ENCODE results near the gene KCNE3.
A peak's percentile ranks its signal among the peaks of the same experiment; 100 is the strongest.

KCNE3 gene

DNA sequence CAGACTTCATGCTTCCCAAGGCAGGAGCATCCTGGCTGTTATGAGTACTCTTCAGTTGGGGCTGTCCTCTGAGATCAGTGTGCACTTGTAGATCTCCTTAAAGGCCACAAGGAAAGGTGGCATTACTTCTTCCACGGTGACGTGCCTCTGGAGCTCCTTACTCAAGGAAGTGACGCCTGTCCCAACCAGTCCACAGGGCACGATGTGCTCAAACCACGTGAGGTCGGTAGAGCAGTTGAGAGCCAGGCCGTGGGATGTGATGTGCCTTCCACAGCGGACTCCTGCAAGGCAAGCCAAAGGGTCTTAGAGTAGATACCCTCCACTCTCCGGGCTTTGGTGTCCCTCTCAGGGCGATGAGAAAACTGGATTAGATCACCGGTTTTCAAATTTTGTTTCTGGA is 24.7 kb upstream of the KCNE3 start:
- no peak overlapping the region for H3K4ac ChIP-seq (ENCODE audit: low read depth, low read length)
- H2AK5ac ChIP-seq (ENCODE audit: low read length) = no peak overlapping the region
- H3K79me2 ChIP-seq (ENCODE audit: control insufficient read depth, insufficient read depth, low read length, poor library complexity) = peaks cover 4% of the 10 kb centered on the region
- no peak overlapping the region for H2AFZ ChIP-seq (ENCODE audit: insufficient read depth, low read length, poor library complexity)
- H3K4me1 ChIP-seq (ENCODE audit: control insufficient read depth in 1 of 2, insufficient read depth in 2 of 2, low read length in 2 of 2) = peaks cover 5 to 8% of the 10 kb centered on the region in 2 experiments
- H3K4me3 ChIP-seq (ENCODE audit: low read depth, low read length) = no peak overlapping the region
- no peak overlapping the region for H3K14ac ChIP-seq (ENCODE audit: low read length)
- H3K4me2 ChIP-seq (ENCODE audit: low read length) = no peak overlapping the region
- DNase-seq = no peak
- no CpG with 5 or more reads among the region's 11 CpGs for WGBS (ENCODE audit: extremely low coverage, insufficient coverage, insufficient read length)
- H3K23ac ChIP-seq (ENCODE audit: low read length) = no peak overlapping the region
- no peaks in the 10 kb centered on the region for H3K9me3 ChIP-seq (ENCODE audit: insufficient read depth, low read depth, low read length)
- no peak overlapping the region for H2BK12ac ChIP-seq (ENCODE audit: low read length)
- H4K91ac ChIP-seq (ENCODE audit: low read depth, low read length) = peak overlapping the region; percentile 10
- peaks cover 6% of the 10 kb centered on the region for H3K79me1 ChIP-seq (ENCODE audit: low read length)
- no peak overlapping the region for H3K18ac ChIP-seq (ENCODE audit: low read length)
- no peak overlapping the region for H4K8ac ChIP-seq (ENCODE audit: low read depth, low read length)
- no peak overlapping the region for H2BK5ac ChIP-seq (ENCODE audit: low read depth, low read length, poor library complexity)
- H3K9ac ChIP-seq (ENCODE audit: low read length) = no peak overlapping the region
- no peak overlapping the region for H2BK120ac ChIP-seq (ENCODE audit: insufficient read depth, low read length, poor library complexity)
- H3K27ac ChIP-seq (ENCODE audit: low read depth, low read length) = peak overlapping the region; percentile 0
- no peak overlapping the region for H4K12ac ChIP-seq (ENCODE audit: low read depth, low read length)
- H3K27me3 ChIP-seq (ENCODE audit: insufficient read depth, low read length) = no peaks in the 10 kb centered on the region
- H3K36me3 ChIP-seq (ENCODE audit: control insufficient read depth in 1 of 2, insufficient read depth in 2 of 2, low read length in 2 of 2) = no peaks in the 10 kb centered on the region

DNA sequence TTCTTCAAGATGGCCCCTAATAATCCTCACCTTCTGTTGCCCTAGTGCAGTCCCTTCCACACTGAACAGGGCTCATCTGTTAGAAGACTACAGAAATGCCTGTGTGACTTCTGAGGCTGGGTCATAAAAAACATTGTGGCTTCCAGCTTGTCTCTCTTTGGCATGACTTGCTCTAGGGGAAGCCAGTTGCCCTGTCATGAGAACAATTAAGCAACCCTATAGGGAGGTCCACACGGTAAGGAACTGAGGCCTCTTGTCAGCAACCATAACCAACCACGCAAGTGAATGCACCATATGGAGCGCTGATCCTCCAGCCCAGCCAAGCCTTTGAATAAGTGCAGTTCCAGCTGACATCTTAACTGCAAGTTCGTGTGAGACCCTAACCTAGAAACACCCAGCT is 23.6 kb upstream of the KCNE3 start:
- WGBS (ENCODE audit: extremely low coverage, insufficient coverage, insufficient read length) = no CpG with 5 or more reads among the region's 4 CpGs

DNA sequence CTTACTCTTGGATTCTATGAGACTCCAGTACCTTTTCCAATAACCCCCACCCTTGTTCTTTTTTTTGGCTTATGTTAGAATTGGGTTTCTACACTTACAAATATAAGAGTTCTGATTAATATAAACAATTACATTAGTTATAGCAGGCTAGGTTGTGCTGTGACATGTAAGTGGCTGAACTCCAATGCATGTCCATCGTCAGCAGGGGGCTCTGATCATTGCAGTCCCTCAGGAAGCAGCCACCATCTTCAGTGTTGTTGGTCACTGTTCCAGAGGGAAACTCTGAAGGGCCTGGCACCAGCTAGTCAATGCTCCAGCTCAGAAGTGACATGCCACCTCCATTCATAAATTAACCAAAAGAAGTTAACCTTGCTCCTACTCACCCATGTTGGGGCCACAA is 20.5 kb upstream of the KCNE3 start:
- Histone ChIP-seq H4K8ac (ENCODE audit: low read depth, low read length) (no peak overlapping the region), H3K27me3 (ENCODE audit: insufficient read depth, low read length) (no peaks in the 10 kb centered on the region), H3K36me3 (ENCODE audit: control insufficient read depth in 1 of 2, insufficient read depth in 2 of 2, low read length in 2 of 2) (no peaks in the 10 kb centered on the region), H2AK5ac (ENCODE audit: low read length) (no peak overlapping the region), H2BK5ac (ENCODE audit: low read depth, low read length, poor library complexity) (no peak overlapping the region), H3K4ac (ENCODE audit: low read depth, low read length) (no peak overlapping the region), H3K18ac (ENCODE audit: low read length) (no peak overlapping the region), H3K79me2 (ENCODE audit: control insufficient read depth, insufficient read depth, low read length, poor library complexity) (no peaks in the 10 kb centered on the region), H3K9ac (ENCODE audit: low read length) (no peak overlapping the region), H3K23ac (ENCODE audit: low read length) (no peak overlapping the region), H2BK12ac (ENCODE audit: low read length) (no peak overlapping the region), H2AFZ (ENCODE audit: insufficient read depth, low read length, poor library complexity) (no peak overlapping the region), H4K12ac (ENCODE audit: low read depth, low read length) (no peak overlapping the region), H4K91ac (ENCODE audit: low read depth, low read length) (peak overlapping the region; percentile 28), H3K4me1 (ENCODE audit: control insufficient read depth in 1 of 2, insufficient read depth in 2 of 2, low read length in 2 of 2) (peaks cover 5% of the 10 kb centered on the region in 2 experiments), H3K4me2 (ENCODE audit: low read length) (no peak overlapping the region), H3K9me3 (ENCODE audit: insufficient read depth, low read depth, low read length) (no peaks in the 10 kb centered on the region), H3K14ac (ENCODE audit: low read length) (no peak overlapping the region), H3K27ac (ENCODE audit: low read depth, low read length) (no peak overlapping the region), H3K4me3 (ENCODE audit: low read depth, low read length) (no peak overlapping the region), H2BK120ac (ENCODE audit: insufficient read depth, low read length, poor library complexity) (no peak overlapping the region), H3K79me1 (ENCODE audit: low read length) (peaks cover 2% of the 10 kb centered on the region)
- WGBS (ENCODE audit: extremely low coverage, insufficient coverage, insufficient read length) = no CpG with 5 or more reads among the region's 1 CpG
- peak; percentile 27 to 58 for DNase-seq

More for the DNA sequence above, 23.6 kb upstream of the KCNE3 start:
- Histone ChIP-seq H3K4me2 (ENCODE audit: low read length) (no peak overlapping the region), H3K79me2 (ENCODE audit: control insufficient read depth, insufficient read depth, low read length, poor library complexity) (peaks cover 4% of the 10 kb centered on the region), H4K12ac (ENCODE audit: low read depth, low read length) (no peak overlapping the region), H3K79me1 (ENCODE audit: low read length) (peaks cover 6% of the 10 kb centered on the region), H3K9me3 (ENCODE audit: insufficient read depth, low read depth, low read length) (no peaks in the 10 kb centered on the region), H3K23ac (ENCODE audit: low read length) (no peak overlapping the region), H2AK5ac (ENCODE audit: low read length) (no peak overlapping the region), H3K27me3 (ENCODE audit: insufficient read depth, low read length) (no peaks in the 10 kb centered on the region), H3K18ac (ENCODE audit: low read length) (no peak overlapping the region), H4K91ac (ENCODE audit: low read depth, low read length) (no peak overlapping the region), H3K4me3 (ENCODE audit: low read depth, low read length) (no peak overlapping the region), H3K27ac (ENCODE audit: low read depth, low read length) (no peak overlapping the region), H2BK5ac (ENCODE audit: low read depth, low read length, poor library complexity) (no peak overlapping the region), H3K14ac (ENCODE audit: low read length) (no peak overlapping the region), H4K8ac (ENCODE audit: low read depth, low read length) (no peak overlapping the region), H2BK12ac (ENCODE audit: low read length) (peak overlapping the region; percentile 16), H3K4ac (ENCODE audit: low read depth, low read length) (no peak overlapping the region), H3K4me1 (ENCODE audit: control insufficient read depth in 1 of 2, insufficient read depth in 2 of 2, low read length in 2 of 2) (peaks cover 5 to 8% of the 10 kb centered on the region in 2 experiments), H3K36me3 (ENCODE audit: control insufficient read depth in 1 of 2, insufficient read depth in 2 of 2, low read length in 2 of 2) (no peaks in the 10 kb centered on the region), H2AFZ (ENCODE audit: insufficient read depth, low read length, poor library complexity) (no peak overlapping the region), H2BK120ac (ENCODE audit: insufficient read depth, low read length, poor library complexity) (no peak overlapping the region), H3K9ac (ENCODE audit: low read length) (no peak overlapping the region)
- no peak for DNase-seq

DNA sequence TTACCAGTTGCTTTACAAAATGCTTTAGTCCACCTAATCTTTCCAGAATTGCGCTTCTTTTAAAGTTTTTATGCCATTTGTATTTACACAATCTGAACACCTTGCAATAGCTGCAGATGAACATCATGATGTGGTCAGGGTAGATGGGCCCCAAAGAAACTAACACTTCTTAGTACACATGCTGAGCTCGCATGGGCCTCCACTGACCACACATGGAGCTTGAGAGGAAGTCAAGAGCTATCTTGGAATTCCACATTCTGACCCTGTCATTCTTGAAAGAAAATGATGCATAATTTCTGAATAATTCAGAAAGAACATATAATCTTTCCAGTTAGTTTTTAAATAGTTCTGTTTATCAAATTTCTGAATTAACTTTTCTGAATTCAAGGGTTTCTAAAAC is 18.5 kb upstream of the KCNE3 start:
- Histone ChIP-seq H2BK5ac (ENCODE audit: low read depth, low read length, poor library complexity) (no peak overlapping the region), H3K4ac (ENCODE audit: low read depth, low read length) (no peak overlapping the region), H3K9ac (ENCODE audit: low read length) (no peak overlapping the region), H2BK12ac (ENCODE audit: low read length) (no peak overlapping the region), H2AFZ (ENCODE audit: insufficient read depth, low read length, poor library complexity) (no peak overlapping the region), H3K27me3 (ENCODE audit: insufficient read depth, low read length) (no peaks in the 10 kb centered on the region), H3K23ac (ENCODE audit: low read length) (no peak overlapping the region), H3K4me1 (ENCODE audit: control insufficient read depth in 1 of 2, insufficient read depth in 2 of 2, low read length in 2 of 2) (no peaks in the 10 kb centered on the region), H4K12ac (ENCODE audit: low read depth, low read length) (no peak overlapping the region), H4K91ac (ENCODE audit: low read depth, low read length) (no peak overlapping the region), H3K27ac (ENCODE audit: low read depth, low read length) (no peak overlapping the region), H3K4me3 (ENCODE audit: low read depth, low read length) (no peak overlapping the region), H3K18ac (ENCODE audit: low read length) (no peak overlapping the region), H4K8ac (ENCODE audit: low read depth, low read length) (no peak overlapping the region), H3K4me2 (ENCODE audit: low read length) (no peak overlapping the region), H2BK120ac (ENCODE audit: insufficient read depth, low read length, poor library complexity) (no peak overlapping the region), H3K79me1 (ENCODE audit: low read length) (peaks cover 2% of the 10 kb centered on the region), H3K36me3 (ENCODE audit: control insufficient read depth in 1 of 2, insufficient read depth in 2 of 2, low read length in 2 of 2) (no peaks in the 10 kb centered on the region), H3K79me2 (ENCODE audit: control insufficient read depth, insufficient read depth, low read length, poor library complexity) (no peaks in the 10 kb centered on the region), H3K14ac (ENCODE audit: low read length) (no peak overlapping the region), H2AK5ac (ENCODE audit: low read length) (no peak overlapping the region), H3K9me3 (ENCODE audit: insufficient read depth, low read depth, low read length) (no peaks in the 10 kb centered on the region)
- no peak for DNase-seq
- WGBS (ENCODE audit: extremely low coverage, insufficient coverage, insufficient read length) = no CpG with 5 or more reads among the region's 2 CpGs

All from trophoblast cell (in vitro differentiated cells and primary cell).